Pons (tissue), 1 donor: Measurements from ENCODE around the gene LRRC74B.
A peak's percentile ranks its signal among the peaks of the same experiment; 100 is the strongest.
"Not testable (repeated sequence)": the region's sequence is repeated elsewhere in the genome, so short reads cannot be mapped to it uniquely, and the experiment has no call there.

ENCODE experiments used
- DNase-seq: peaks from one replicate; pipeline ENCODE4 v3.0.0-alpha.2; 2016; ENCODE audit warnings: low spot score

LRRC74B gene, protein sequence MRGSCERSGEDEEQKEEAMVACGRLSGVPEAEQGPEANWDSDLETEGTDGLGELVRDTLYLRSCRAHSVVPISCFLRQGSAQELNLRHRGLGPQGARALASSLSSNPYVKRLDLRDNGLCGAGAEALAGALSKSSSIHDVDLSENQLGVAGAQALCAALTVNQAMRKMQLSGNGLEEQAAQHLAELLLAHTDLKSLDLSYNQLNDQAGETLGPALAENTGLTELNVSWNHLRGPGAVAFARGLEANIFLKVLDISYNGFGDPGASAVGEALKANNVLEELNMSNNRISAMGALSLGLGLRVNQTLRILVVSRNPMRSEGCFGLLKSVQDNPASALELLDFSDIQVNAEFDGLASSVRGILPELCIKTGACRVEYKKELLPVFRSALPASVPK

DNA sequence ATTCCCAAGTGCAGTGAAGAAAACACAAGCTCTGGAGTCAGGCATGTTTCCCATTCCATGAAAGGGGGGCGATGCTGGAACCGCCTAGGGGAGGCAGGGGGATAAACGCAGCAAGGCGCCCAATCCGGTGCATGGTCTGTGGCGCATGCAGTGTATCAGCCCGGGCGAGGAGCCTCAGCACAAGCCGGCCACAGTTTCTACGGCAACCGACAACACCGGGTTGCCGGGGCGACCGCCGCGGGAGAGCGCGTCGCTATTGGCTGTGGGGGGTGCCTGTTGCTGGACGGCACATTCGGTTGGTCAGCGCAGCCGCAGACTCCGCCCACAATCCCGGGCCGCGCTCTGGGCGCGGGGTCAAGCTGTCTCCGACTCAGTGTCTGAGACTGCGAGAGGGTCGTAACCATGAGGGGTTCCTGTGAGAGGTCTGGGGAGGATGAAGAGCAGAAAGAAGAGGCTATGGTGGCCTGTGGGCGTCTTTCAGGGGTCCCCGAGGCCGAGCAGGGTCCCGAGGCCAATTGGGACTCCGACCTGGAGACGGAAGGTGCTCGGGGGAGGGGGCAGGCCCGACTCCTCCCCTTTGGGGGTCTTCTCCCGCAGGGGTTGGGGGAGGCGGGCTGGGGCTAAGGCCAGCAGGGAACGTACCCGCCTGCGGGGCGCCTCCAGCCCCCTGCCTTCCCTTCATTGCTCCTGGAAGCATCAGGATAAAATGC is at the start of gene LRRC74B:
Gene LRRC74B (plus strand): TSS at position 362 of the 710 bp plus-strand sequence. CDS start 41 bp downstream, at position 403.
- peak; percentile 73 for DNase-seq

DNA sequence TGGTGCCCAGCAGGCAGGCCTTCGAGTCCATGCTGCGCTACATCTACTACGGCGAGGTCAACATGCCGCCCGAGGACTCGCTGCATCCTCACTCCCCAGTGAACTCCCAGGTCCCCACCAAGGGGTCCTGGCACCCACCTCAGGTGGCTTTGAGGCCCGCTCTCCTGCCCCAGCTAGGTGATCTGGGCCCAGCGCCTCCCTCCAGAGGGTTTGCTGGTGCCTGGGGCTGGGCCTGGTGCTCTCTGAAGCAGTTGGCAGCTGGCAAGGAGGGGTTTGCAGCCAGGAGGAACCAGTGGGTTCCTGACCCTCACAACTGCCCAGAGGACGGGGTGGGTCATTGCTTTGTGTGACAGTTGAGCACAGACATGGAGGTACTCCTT is 49.7 kb upstream of the LRRC74B start:
- DNase-seq: no peak

DNA sequence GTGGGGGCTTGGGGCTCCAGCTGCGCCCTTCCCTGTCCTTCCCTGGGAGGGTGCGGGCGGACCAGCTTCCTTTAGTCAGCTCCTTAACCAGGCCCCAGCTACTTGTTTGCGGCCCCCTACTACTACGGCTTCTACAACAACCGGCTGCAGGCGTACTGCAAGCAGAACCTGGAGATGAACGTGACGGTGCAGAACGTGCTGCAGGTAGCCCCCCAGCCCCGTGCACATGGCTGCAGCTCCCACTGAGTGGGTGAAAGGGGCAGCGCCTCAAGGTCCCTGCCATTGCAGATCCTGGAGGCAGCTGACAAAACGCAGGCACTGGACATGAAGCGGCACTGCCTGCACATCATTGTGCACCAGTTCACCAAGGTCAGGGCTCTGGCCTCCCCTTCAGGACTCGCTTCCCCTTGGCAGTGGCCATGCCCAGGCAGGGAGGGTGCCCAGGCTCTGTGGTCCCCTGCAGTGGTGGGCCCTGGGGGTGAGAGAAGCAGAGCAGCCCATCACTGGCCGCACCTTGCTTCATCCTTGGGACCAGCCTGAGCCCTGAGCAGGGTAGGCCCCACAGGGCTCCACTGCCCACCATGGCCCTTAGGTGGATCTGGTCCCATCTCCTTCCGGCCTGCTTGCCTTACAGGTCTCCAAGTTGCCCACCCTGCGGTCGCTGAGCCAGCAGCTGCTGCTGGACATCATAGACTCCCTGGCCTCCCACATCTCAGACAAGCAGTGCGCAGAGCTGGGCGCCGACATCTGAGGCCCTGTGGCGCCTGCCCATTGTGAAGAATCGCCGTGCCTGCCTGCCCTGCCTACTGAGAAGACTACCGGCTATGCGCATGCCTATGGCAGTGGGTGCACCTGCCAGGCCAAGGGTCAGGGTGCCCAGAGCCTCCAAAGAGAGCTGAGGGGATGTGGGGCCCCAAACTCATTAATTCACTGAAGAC is 48.9 kb upstream of the LRRC74B start:
- no peak for DNase-seq

DNA sequence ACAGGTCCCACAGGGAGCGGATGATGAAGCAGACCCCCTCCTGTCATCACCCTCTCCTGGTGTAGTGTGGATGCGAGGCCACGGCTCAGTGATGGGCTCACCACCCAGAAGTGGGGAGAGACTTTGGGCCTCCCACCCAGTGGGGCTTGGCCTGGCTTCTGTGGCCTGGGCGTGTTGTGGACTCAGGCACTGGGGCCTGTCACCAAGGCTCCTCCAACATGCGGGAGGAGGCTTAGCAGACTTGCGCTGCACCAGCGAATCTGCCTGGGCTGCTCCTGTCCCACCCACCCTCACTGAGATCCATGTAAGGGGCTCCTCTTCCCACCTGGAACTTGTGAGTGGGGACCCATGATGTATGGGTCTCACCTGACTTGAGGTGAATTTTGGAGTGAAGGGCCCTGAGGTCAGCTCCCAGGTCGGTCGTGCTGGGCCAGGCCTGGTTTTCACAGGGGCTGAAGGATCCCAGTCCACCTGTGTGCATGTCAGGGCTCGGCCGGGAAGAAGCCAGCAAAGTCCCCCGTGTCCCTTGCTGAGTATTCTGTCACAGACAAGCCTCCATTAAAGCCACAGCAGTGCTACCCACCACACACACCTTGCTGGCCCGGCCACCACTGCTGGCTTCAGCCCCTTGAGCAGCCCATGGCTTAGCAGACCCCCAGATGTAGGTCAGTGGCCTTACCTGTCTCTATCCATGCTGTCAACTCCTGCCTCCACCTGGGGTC is 48.0 kb upstream of the LRRC74B start:
- DNase-seq: no peak

DNA sequence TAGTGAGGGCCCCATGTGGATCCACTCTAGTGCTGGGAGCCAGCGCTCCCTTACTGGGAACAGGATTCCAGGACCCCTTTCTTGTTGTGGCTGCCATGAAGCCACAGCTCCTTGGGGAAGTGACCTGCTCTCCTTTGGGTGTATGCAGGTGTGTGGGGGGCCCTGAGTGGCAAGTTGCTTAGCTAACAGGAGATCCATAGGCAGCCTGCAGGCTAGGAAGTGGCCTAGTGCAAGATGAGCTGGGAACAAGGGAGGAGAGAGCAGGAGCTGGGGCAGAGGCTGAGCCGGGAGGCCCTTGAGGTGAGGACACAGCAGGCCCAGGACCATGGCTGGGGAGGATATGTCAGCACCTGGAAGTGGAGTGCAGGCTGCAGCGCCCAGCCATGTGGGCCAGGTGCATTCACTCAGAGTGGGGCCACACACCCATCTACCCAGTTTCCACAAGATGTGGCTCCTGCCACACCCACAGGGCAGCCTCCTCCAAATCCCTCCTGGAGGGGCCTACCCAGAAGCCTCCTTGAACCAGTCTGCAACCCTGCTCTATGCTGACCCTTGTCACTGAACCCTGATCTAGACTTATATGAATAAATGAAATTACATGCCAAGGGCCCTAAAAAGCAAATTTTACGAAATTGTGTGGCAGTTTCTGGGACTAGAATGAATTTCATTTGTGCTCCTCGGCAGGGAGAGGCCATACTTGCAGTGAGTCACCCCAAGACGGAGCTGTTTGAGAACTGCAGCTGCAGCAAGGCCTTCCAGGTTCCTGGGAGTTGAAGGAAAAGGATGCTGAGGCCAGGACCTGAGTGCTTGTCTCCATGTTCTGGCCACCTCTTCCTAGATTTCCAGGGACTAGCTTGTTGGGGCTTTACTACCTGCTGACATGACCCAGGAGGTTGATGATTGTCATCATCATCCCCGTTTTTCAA is 47.1 kb upstream of the LRRC74B start:
- no peak for DNase-seq

DNA sequence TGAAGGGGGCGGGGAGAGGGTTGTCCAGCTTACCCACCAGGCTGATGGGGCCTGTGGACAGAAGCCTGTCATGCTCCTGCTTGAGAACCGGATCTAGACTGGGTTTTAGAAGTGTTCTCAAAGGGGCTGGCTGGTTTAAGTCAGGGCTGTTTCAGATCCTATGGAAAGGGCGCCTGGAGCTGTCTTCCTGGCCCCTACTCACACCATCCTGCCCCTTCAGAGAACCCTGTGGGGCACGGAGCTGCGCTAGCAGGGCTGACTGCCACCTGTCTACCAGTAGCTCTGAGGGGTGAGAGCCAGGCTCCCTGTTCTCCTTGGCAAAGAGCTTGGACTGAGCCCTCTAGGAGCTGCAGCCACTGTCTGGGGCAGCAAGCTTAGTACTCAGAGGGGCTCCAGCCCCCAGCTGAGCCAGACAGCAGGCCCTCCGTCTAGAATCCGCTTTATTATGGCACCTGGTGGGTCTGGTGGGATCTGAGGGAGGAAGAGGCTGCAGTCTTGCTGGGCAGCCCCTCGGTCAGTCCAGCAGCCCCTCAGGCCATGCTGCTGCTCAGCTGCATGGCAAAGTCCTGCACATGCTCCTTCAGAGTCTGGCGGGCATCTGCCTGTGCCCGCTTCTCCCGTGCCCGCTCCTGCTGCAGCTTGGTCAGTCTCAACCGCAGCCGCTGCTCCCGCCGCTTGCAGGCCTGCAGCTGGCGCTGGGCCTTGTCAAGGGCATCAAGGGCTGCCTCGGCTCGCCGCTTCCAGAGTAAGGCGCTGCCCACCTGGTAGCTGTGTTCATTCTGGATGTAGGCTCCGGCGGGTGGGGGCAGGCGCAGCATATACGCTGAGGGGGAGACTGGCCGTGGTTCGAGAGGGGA is 46.2 kb upstream of the LRRC74B start:
- DNase-seq: no peak

DNA sequence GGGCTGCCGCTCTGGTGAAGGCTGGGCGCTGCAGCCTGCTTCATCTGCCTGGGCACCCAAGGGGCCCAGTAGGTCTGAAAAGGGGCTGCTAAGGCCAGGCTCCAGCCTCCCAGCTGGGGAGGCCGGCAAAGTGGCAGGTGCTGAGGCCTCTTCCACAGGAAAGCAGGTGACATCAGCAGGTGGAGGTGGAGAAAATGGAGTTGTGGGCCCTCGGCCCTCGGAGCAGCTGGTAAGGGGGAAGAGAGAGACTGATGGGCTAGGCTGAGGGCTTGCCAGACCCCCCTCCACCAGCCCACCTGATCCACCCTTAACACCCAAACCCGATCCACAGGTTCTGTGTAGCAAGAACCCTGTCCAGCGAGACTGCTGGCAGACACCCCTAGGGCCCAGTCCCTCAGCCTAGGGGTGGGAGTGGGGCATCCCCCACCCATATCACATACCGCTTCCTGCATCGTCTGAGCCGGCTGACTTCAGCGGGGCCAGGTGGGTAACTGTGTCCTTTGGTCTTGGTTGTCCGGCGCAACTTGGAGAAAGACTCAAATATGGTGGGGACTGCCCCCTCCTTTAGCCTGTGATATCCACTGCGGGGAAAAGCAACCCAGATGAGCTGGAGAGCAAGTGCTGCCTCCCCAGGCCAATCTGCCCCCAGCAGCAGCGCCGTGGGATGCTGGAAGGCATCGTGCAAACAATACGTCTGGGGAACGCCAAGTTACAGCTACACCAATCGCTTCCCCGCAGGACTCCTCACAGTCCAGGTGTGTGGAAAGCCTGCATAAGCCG is 45.3 kb upstream of the LRRC74B start:
- DNase-seq: no peak

DNA sequence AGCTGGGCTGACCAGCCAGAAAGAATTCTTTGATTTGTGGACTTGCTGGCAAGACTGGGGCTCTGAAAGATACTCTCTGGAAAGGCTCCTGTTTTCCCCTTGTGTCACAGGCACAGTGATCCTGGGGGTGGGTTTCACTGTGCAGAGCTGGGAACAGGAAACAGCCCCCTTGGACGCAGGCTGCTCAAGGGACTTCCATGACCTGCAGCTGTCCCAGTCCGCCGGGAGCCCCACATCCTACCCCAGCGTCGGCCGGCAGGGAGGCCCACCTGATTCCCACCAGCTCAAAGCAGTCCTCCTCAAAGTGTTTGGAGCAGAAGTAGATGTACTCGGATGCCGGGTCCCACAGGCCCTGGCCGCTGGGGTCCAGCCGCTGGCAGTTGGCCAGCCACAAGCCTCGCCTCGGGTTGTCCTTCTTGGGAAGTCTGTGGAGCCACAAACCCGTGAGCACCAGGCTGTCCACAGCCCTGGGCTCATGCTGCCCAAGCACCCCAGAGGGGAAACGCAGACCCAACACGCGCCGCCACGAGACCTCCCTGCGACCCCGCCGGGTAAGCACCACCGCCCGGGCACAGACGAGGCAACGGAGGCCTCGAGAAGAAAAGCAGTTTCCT is 44.7 kb upstream of the LRRC74B start:
- no peak for DNase-seq

DNA sequence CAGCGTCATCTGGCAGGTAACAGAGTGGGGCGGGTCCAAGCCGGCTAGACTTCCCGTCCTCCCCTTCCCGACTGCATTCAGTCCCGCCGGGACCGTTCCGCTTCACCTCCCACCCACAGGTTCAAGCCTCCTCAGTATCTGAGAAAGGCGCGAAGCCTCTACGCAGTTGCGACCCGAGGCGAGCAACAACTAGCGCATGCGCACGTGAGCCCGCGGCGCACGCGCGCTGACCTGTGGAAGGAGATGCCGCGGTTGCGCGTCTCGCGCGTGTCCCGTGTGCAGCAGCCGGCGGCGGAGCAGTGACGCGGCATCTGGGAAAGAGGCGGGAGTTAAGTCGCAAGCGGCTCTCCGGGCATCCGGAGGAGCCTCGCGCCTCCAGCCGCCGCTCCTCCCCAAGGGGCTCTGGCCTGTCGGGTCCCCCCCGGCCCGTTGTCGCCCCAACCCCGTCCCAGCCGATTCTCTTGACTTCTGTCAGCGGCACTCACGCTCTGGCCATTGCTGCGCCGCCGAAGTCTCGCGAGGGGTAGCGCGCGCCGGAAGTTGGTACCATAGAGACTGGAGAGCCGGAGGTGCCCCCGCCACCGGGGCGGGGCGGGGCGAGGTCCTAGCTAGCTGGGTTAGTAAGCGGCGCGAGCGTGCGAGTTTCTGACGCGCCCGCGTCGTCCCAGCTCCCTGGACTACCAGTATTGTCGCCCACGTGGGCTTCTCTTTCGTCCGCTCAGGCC is 44.0 kb upstream of the LRRC74B start, which contains the start of gene THAP7:
Gene THAP7 (minus strand): TSS at position 518 of the 725 bp plus-strand sequence. CDS start 207 bp downstream, at position 311.
- DNase-seq: peak; percentile 93

DNA sequence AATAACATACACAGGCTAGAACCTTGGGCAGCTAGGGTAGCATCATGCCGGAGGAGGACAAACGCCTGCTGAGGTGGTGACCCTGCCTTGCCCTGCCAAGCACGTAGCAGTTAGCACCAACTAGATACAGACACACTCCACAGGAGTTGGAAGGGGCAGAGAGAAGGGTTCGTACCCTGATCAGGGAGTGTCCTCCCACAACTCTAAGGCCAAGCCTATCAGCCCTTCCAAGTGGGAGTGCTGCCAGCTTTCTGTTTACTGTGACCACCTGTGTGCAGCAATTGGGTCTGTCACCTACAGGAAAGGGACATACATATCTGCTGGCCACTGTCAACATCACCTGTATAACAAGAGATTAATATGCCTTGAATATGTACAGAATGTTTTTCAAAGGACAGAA is 42.0 kb upstream of the LRRC74B start:
- DNase-seq: no peak

DNA sequence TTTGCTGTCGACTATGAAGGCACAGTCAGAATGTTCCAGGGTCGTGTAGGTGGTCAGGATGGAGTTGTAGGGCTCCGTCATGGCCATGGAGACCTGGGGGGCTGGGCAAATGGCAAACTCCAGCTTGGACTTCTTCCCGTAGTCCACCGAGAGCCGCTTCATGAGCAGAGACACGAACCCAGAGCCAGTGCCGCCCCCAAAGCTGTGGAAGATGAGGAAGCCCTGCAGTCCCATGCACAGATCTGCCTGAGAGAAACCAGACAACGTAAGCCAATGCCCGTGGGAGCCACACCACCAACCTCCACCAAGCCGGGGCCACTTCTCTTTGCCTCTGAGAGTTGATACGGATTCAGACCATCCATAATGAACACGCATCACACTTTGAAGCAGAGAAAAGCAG is 36.5 kb upstream of the LRRC74B start:
- not testable (repeated sequence) for DNase-seq

DNA sequence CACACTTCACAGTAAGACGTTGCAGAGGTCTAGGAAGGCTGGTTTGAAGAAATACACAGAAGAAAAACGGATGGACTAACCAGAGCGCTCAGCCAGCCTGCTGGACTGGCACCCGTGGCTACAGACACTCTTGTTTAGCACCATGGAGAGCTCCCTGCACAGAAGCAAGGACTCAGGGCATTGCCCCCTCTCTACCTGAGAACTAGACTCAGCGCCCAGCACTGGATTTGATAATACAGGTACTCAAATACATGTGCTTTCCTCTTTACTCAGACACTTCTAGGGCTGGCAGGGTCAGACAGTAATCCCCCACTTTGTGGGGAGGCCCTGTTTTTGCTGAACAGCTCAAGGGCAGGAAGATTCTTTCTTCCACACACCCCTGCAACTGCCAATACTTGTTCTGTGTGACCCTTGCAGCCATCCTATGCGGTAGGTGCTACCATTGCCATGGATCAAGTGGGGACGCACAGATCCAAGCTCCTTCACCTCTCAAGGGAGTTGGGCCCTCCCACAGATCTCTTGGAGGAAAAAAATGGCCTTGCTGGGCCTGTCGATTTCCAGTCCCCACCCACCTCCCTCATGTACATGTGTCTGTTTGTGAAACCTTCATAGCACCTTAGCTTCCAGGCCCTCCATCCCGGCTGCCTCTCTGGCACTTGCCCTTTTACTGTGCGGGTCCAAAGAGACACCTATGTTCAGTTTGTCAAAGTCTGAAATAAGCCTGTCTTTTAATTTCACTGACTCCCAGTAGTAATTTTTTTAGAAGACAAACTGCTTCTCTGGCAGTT is 35.9 kb upstream of the LRRC74B start:
- DNase-seq: no peak

DNA sequence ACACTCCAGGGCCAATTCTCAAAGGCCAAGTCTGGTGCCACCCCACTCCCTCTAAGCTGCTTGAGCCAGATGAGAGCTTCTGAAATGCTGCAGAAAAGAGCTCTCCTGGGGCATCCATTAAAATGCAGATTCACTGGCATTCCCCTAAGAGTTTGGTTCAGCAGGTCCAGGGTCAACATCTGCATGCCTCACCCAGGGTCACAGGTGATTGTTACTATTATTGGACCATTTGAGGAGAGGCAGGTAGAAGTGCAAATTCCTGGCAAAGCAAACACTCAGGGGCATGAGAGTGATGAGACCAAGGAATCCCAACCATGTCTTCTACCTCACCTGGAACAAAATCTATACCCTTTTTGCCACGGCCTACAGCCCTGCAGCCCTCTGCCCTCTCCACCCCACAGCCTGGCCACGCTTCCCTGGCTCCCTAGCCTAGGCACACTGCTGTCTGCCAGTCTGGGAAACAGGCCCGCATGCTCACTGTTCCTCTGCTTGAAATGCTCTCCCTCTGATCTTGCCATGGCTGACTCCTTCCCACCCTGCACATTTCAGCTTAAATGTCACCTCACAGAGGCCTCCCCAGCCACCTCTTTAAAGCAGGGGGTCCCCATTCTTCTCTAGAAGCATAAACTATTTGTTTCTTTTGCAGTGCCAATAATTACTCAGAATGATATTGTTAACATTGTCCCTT is 35.2 kb upstream of the LRRC74B start:
- no peak for DNase-seq

DNA sequence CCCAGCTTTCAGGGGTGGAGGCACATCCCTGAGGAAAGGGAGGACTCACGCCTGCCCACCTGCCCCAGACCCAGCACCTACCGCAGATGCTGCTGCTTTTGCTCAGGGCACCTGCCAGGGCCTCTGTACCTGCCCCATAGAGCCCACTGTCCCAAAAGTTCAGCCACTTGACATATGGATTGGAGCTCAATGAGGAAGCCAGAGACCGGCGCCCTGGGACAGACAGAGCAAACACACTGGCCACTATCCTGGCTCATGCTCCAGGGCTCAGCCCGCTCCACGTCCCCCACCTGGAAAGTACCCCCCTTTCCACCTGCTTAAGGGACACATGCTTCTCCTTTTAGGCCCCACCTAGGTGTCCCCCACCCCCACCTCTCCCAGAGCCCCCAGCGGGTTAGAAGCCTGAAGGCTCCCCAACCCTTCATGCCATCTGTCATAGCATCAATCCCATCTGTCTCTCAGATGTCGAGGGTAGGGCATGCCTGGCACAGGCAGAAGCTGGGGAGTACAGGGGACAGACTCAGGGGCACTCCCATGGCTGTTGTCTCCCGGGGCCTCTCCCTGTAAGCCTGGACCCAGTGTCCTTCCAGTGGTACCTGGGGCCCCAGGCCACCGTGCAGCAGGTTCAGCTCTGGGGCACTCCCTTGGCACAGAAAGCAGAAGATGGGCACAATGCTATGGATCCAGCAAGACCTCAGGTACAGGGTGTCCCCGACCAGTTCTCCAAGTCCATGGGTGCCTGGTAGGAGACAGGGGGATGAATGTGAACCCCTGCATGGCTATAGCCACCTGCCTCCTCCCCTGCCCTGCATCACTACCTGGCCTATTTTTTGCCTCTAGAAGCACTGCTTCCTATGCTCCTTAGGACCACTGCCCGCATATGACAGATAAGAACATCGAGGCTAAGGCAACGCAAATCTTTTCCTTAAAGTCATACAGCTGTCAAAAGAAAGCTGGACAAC is 33.0 kb upstream of the LRRC74B start:
- no peak for DNase-seq

DNA sequence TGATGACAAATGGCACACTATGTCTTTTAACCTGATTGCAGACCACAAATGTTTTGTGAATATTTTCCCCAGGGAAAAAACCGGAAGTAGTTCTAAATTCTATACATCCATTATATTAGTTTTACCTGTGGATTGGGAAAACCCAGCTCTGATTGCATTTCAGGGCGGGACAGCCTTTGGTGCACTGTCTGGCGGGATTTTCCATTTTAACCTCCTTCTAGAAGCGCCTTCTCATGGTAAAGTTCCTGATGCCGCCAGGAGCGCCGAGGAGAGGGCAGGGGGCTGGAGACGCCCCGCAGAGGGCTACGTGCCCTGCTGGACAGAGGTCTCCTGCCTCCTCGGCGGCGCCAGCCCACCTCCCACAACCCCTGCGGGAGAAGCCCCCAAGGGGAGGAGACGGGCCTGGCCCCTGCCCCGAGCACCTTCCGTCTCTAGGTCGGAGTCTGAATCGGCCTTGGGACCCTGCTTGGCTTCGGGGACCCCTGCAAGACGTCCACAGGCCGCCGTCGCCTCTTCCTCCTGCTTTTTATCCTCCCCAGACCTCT is 32.0 kb upstream of the LRRC74B start:
- DNase-seq: no peak
